SK-N-SH (cell line): ENCODE data around the gene TGM6. TPM values are rescaled to one million over a fixed set of nuclear protein-coding genes. Genes with fewer than 3 reads are reported as not detected.
"Not testable (repeated sequence)": the region's sequence is repeated elsewhere in the genome, so short reads cannot be mapped to it uniquely, and the experiment has no call there.

Source experiments
- CTCF ChIA-PET: fragments of 300-600, 350-600 bp; formaldehyde crosslinking; extraction: SDS; loops from one replicate; lab custom pipeline; 2021; lab: Yijun Ruan, JAX
- POLR2A ChIA-PET: fragments of 350-600 bp; sonication (Branson Sonifier 250); formaldehyde crosslinking; extraction: SDS; loops from one replicate; lab custom pipeline; 2020; ENCODE audit warnings: antibody characterized with exemption, inconsistent platforms; lab: Yijun Ruan, JAX
- DNase-seq: peaks from one replicate; pipeline ENCODE4 v3.0.0; 2012
- H2AFZ ChIP-seq: fragments of 200-600 bp; sonication (generic); 2 replicates; pipeline ENCODE4 v1.8.1; 2016; ENCODE audit warnings: antibody characterized with exemption, mild to moderate bottlenecking, low read depth
- H3F3A ChIP-seq: fragments of 200-600 bp; sonication (generic); replicated peaks from 2 replicates; pipeline ENCODE3; 2016; ENCODE audit warnings: antibody characterized with exemption, mild to moderate bottlenecking; ENCODE audit not compliant: insufficient read depth
- H3K27ac ChIP-seq, 2 experiments: fragments of 200-500 bp in 1 of 2; fragments of 200-600 bp in 1 of 2; sonication (Bioruptor generic) in 1 of 2; sonication (generic), shearing (Covaris generic) in 1 of 2; 2 replicates each; pipeline versions ENCODE4 v1.5.1 to v1.6.1; 2014 to 2016; ENCODE audit warnings: low read depth in 2 of 2, inconsistent platforms in 1 of 2, low read length in 1 of 2, mild to moderate bottlenecking in 1 of 2, mixed read lengths in 1 of 2
- H3K27me3 ChIP-seq: fragments of 200-600 bp; sonication (generic), shearing (Covaris generic); 2 replicates; pipeline ENCODE4 v1.6.1; 2016; ENCODE audit warnings: mixed run types; ENCODE audit not compliant: insufficient read depth
- H3K36me3 ChIP-seq, 2 experiments: fragments of 200-500 bp in 1 of 2; fragments of 200-600 bp in 1 of 2; sonication (Bioruptor generic) in 1 of 2; sonication (generic) in 1 of 2; replicated peaks in 1 of 2; 2 replicates each; pipeline versions ENCODE3 to v1.5.1; 2014 to 2016; ENCODE audit warnings: low read length in 1 of 2, mild to moderate bottlenecking in 1 of 2; ENCODE audit not compliant: insufficient read depth in 2 of 2, control insufficient read depth in 1 of 2
- H3K4me1 ChIP-seq, 2 experiments: fragments of 200-500 bp in 1 of 2; fragments of 200-600 bp in 1 of 2; sonication (Bioruptor generic) in 1 of 2; sonication (generic), shearing (Covaris generic) in 1 of 2; 2 replicates each; pipeline versions ENCODE4 v1.5.1 to v1.6.1; 2014 to 2016; ENCODE audit warnings: low read depth in 1 of 2, low read length in 1 of 2, mixed run types in 1 of 2; ENCODE audit not compliant: insufficient read depth in 2 of 2, control insufficient read depth in 1 of 2
- H3K4me2 ChIP-seq: fragments of 200-600 bp; sonication (generic), shearing (Covaris generic); 2 replicates; pipeline ENCODE4 v1.6.1; 2017; ENCODE audit warnings: mixed run types
- H3K4me3 ChIP-seq, 2 experiments: fragments of 200-500 bp in 1 of 2; fragments of 200-600 bp in 1 of 2; sonication (Bioruptor generic) in 1 of 2; sonication (generic), shearing (Covaris generic) in 1 of 2; 2 replicates each; pipeline versions ENCODE4 v1.5.1 to v1.8.1; 2014 to 2016; ENCODE audit warnings: low read depth in 2 of 2, inconsistent platforms in 1 of 2, low read length in 1 of 2, mild to moderate bottlenecking in 1 of 2, mixed read lengths in 1 of 2, moderate library complexity in 1 of 2
- H3K79me2 ChIP-seq: fragments of 200-600 bp; sonication (generic); 2 replicates; pipeline ENCODE4 v1.8.1; 2017; ENCODE audit warnings: mild to moderate bottlenecking; ENCODE audit not compliant: insufficient read depth
- H3K9ac ChIP-seq: fragments of 200-600 bp; sonication (generic); 2 replicates; pipeline ENCODE4 v1.6.1; 2017; ENCODE audit warnings: mixed run types
- H3K9me2 ChIP-seq: fragments of 200-600 bp; sonication (generic); 2 replicates; pipeline ENCODE4 v1.6.1; 2017; ENCODE audit warnings: mixed run types
- H3K9me3 ChIP-seq: fragments of 200-600 bp; sonication (generic); 2 replicates; pipeline ENCODE4 v1.6.1; 2017; ENCODE audit warnings: mixed run types, mild to moderate bottlenecking, moderate library complexity
- H4K20me1 ChIP-seq: fragments of 200-600 bp; sonication (generic); 2 replicates; pipeline ENCODE4 v1.6.1; 2017; ENCODE audit warnings: mild to moderate bottlenecking, mixed run types; ENCODE audit not compliant: insufficient read depth
- EZH2phosphoT487 ChIP-seq: fragments of 200-600 bp; sonication (generic); IDR thresholded peaks from 2 replicates; pipeline ENCODE4 v1.6.1; 2017; ENCODE audit warnings: low read depth, mixed run types, mild to moderate bottlenecking, antibody characterized with exemption, moderate library complexity, borderline replicate concordance
- IRF3 ChIP-seq: fragments of 150-350 bp; IDR thresholded peaks from 2 replicates; pipeline ENCODE4 v1.6.1; 2016; ENCODE audit warnings: mild to moderate bottlenecking, low read depth, low read length
- JUND ChIP-seq: IDR thresholded peaks from 2 replicates; pipeline ENCODE4 v1.4.0; 2012
- RXRA ChIP-seq: IDR thresholded peaks from 2 replicates; pipeline ENCODE4 v1.4.0; 2012; ENCODE audit warnings: low read depth, mild to moderate bottlenecking, borderline replicate concordance
- TAF1 ChIP-seq: IDR thresholded peaks from 2 replicates; pipeline ENCODE4 v1.6.1; 2012; ENCODE audit warnings: low read depth, mild to moderate bottlenecking, low read length, moderate library complexity, borderline replicate concordance
- YY1 ChIP-seq: IDR thresholded peaks from 2 replicates; pipeline ENCODE4 v1.4.0; 2012; ENCODE audit warnings: low read depth, mild to moderate bottlenecking
- WGBS: methylation state at CpG from one replicate; pipeline ENCODE4 v1.1.6; 2017; ENCODE audit warnings: low lambda C conversion rate; 5-methylcytosine and 5-hydroxymethylcytosine counted together
- polyA plus RNA-seq, 3 experiments: library from polyadenylated mRNA; depleted of rRNA; stranded (reverse); fragments of >200 nt; gene quantifications; 2 replicates each; pipeline ENCODE4 v1.2.3, GENCODE V29; 2012
- TF ChIP-seq, protein P1 (sequence below): IDR thresholded peaks from 2 replicates; pipeline ENCODE4 v1.4.0; 2012; ENCODE audit warnings: low read depth, borderline replicate concordance

Gene TGM6
- polyA plus RNA-seq, 1 of the 3 experiments (the other 2 are of a cell fraction) = not detected

- TF ChIP-seq IRF3 (no peak), EZH2phosphoT487 (no peak), YY1 (no peak)
- TF ChIP-seq, protein P1, sequence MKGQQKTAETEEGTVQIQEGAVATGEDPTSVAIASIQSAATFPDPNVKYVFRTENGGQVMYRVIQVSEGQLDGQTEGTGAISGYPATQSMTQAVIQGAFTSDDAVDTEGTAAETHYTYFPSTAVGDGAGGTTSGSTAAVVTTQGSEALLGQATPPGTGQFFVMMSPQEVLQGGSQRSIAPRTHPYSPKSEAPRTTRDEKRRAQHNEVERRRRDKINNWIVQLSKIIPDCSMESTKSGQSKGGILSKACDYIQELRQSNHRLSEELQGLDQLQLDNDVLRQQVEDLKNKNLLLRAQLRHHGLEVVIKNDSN = no peak
These were observed 25.0 kb downstream of the TGM6 start (continued) for GRCh38 chr20:2405693-2406065.

DNA sequence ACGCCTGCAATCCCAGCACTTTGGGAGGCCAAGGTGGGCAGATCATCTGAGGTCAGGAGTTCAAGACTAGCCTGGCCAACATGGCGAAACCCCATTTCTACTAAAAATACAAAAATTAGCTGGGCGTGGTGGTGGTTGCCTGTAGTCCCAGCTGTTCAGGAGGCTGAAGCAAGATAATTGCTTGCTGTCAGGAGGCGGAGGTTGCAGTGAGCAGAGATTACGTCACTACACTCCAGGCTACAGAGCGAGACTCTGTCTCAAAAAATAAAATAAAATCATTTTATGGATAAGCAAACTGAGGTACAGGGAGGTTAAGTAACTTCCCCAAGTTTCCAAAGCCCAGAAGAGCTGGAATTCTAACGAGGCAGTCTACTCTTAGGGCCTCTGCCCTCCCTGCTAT is 26.7 kb downstream of the TGM6 start:
- 39% methylated on average over 7 of the region's 7 CpGs for WGBS
- H3F3A ChIP-seq, H4K20me1 ChIP-seq, POLR2A ChIA-PET, H3K79me2 ChIP-seq, H3K4me1 ChIP-seq, H3K4me2 ChIP-seq, H2AFZ ChIP-seq, CTCF ChIA-PET, H3K9ac ChIP-seq, H3K27me3 ChIP-seq, H3K36me3 ChIP-seq, H3K27ac ChIP-seq, DNase-seq, H3K4me3 ChIP-seq, H3K9me2 ChIP-seq, H3K9me3 ChIP-seq: not testable (repeated sequence)

GRCh38 chr20:2408111-2408510 is 27.4 kb downstream of the TGM6 start:
- no peak overlapping the region for H3K4me3 ChIP-seq
- no peaks in the 10 kb centered on the region for H3K4me1 ChIP-seq
- ChIA-PET POLR2A (no interaction called here), CTCF (no interaction called here)
- H3K79me2 ChIP-seq = no peaks in the 10 kb centered on the region
- no peaks in the 10 kb centered on the region for H3K36me3 ChIP-seq
- H3K9me3 ChIP-seq = no peaks in the 10 kb centered on the region
- H2AFZ ChIP-seq = no peak overlapping the region
- no peak for DNase-seq
- no peak overlapping the region for H3K4me2 ChIP-seq
- no peaks in the 10 kb centered on the region for H3F3A ChIP-seq
- no peak overlapping the region for H3K9ac ChIP-seq
- no peaks in the 10 kb centered on the region for H3K27me3 ChIP-seq
- 80% methylated on average over 1 of the region's 1 CpG for WGBS
- H4K20me1 ChIP-seq = no peaks in the 10 kb centered on the region
- TF ChIP-seq YY1 = no peak
- TF ChIP-seq RXRA = no peak
- no peak for TF ChIP-seq TAF1
- no peak for TF ChIP-seq JUND
- TF ChIP-seq, all 33 proteins: peak for 0
- Histone ChIP-seq H3K9me2 (no peaks in the 10 kb centered on the region), H3K27ac (no peak overlapping the region)
